CD14-positive monocyte (primary cell): ENCODE data around the gene PKNOX2. TPM values are rescaled to one million over a fixed set of nuclear protein-coding genes. Genes with fewer than 3 reads are reported as not detected.

Experiments used
- DNase-seq, 3 donors: peaks; one replicate each; pipeline ENCODE4 v3.0.0-alpha.2; 2011 to 2022
- H2AFZ ChIP-seq: 2 replicates; pipeline ENCODE4 v1.6.0; 2012; ENCODE audit warnings: mild to moderate bottlenecking, low read depth, low read length, inconsistent platforms; ENCODE audit not compliant: insufficient read depth, poor library complexity, severe bottlenecking
- H3K27ac ChIP-seq, 2 donors: 1 replicate in 1 of 2; 2 replicates in 1 of 2; pipeline ENCODE4 v1.5.1; 2012 to 2013; ENCODE audit warnings: low read length in 2 of 2, control low read depth in 1 of 2, inconsistent platforms in 1 of 2, low read depth in 1 of 2, mild to moderate bottlenecking in 1 of 2
- H3K27me3 ChIP-seq, 2 donors: one replicate each; pipeline versions ENCODE4 v1.6.0 to v1.6.1; 2011 to 2013; ENCODE audit warnings: low read length in 2 of 2; ENCODE audit not compliant: control insufficient read depth in 2 of 2, insufficient read depth in 2 of 2
- H3K36me3 ChIP-seq, 2 donors: replicated peaks in 1 of 2; 1 replicate in 1 of 2; 2 replicates in 1 of 2; pipeline versions ENCODE4 v1.5.1 to v1.6.1; 2012 to 2013; ENCODE audit warnings: low read length in 2 of 2, control low read depth in 1 of 2, inconsistent platforms in 1 of 2, mild to moderate bottlenecking in 1 of 2; ENCODE audit not compliant: insufficient read depth in 2 of 2, control insufficient read depth in 1 of 2
- H3K4me1 ChIP-seq, 2 donors: 1 replicate in 1 of 2; 2 replicates in 1 of 2; pipeline versions ENCODE4 v1.5.1 to v1.6.1; 2012 to 2013; ENCODE audit warnings: low read length in 2 of 2, control low read depth in 1 of 2, inconsistent platforms in 1 of 2, mild to moderate bottlenecking in 1 of 2, moderate library complexity in 1 of 2; ENCODE audit not compliant: insufficient read depth in 2 of 2, control insufficient read depth in 1 of 2
- H3K4me2 ChIP-seq: replicated peaks from 2 replicates; pipeline ENCODE3; 2012; ENCODE audit warnings: low read length, moderate library complexity, mild to moderate bottlenecking; ENCODE audit not compliant: poor library complexity, severe bottlenecking; ENCODE audit errors: extremely low read depth
- H3K4me3 ChIP-seq, 3 experiments: fragments of 200-600 bp in 1 of 3; sonication (generic) in 1 of 3; replicated peaks in 1 of 3; 1 replicate in 2 of 3; 2 replicates in 1 of 3; pipeline ENCODE4 v1.5.1; 2011 to 2013; ENCODE audit warnings: low read length in 3 of 3, mild to moderate bottlenecking in 3 of 3, control low read depth in 2 of 3, low read depth in 2 of 3, inconsistent platforms in 1 of 3, moderate library complexity in 1 of 3
- H3K79me2 ChIP-seq: 2 replicates; pipeline ENCODE4 v1.6.0; 2012; ENCODE audit warnings: mild to moderate bottlenecking, control low read depth, inconsistent platforms, low read length, moderate library complexity; ENCODE audit not compliant: insufficient read depth
- H3K9ac ChIP-seq: 2 replicates; pipeline ENCODE4 v1.6.0; 2017; ENCODE audit warnings: low read length, mild to moderate bottlenecking; ENCODE audit not compliant: insufficient read depth, poor library complexity, severe bottlenecking
- H3K9me3 ChIP-seq, 2 donors: replicated peaks in 1 of 2; 1 replicate in 1 of 2; 2 replicates in 1 of 2; pipeline versions ENCODE4 v1.5.1 to v1.6.1; 2012 to 2013; ENCODE audit warnings: low read length in 2 of 2, control low read depth in 1 of 2; ENCODE audit not compliant: control insufficient read depth in 1 of 2, insufficient read depth in 1 of 2
- H4K20me1 ChIP-seq: 2 replicates; pipeline ENCODE4 v1.6.0; 2012; ENCODE audit warnings: mild to moderate bottlenecking, low read length, control low read depth, moderate library complexity; ENCODE audit not compliant: insufficient read depth
- H3K27ac Mint-ChIP-seq, 7 donors: one replicate each; pipeline ENCODE4 v1.8.0; 2020; ENCODE audit warnings: mild to moderate bottlenecking in 7 of 7, mixed read lengths in 7 of 7, moderate library complexity in 6 of 7, inconsistent platforms in 2 of 7
- H3K27me3 Mint-ChIP-seq, 3 donors: one replicate each; pipeline ENCODE4 v1.8.0; 2021 to 2022; ENCODE audit warnings: low read depth in 3 of 3, mild to moderate bottlenecking in 3 of 3, mixed read lengths in 3 of 3, moderate library complexity in 3 of 3, inconsistent platforms in 1 of 3
- H3K36me3 Mint-ChIP-seq, 2 donors: one replicate each; pipeline ENCODE4 v1.8.0; 2020; ENCODE audit warnings: mixed read lengths in 2 of 2, inconsistent platforms in 1 of 2, mild to moderate bottlenecking in 1 of 2
- H3K4me1 Mint-ChIP-seq: one replicate; pipeline ENCODE4 v1.8.0; 2020; ENCODE audit warnings: mild to moderate bottlenecking, mixed read lengths
- H3K4me3 Mint-ChIP-seq, 2 donors: one replicate each; pipeline ENCODE4 v1.8.0; 2020; ENCODE audit warnings: mild to moderate bottlenecking in 2 of 2, mixed read lengths in 2 of 2, moderate library complexity in 1 of 2
- H3K9me3 Mint-ChIP-seq, 7 donors: one replicate each; pipeline ENCODE4 v1.8.0; 2020 to 2022; ENCODE audit warnings: mixed read lengths in 7 of 7, mild to moderate bottlenecking in 6 of 7, moderate library complexity in 6 of 7, inconsistent platforms in 2 of 7
- WGBS: methylation state at CpG from one replicate; pipeline ENCODE4 v1.1.5; 2013; ENCODE audit warnings: missing lambda C conversion rate; ENCODE audit not compliant: insufficient coverage; 5-methylcytosine and 5-hydroxymethylcytosine counted together
- intact Hi-C, 2 donors: fragments of 100-400 bp; cut with micrococcal nuclease; formaldehyde crosslinking; loops; one replicate each; pipeline versions ENCODE4 v1.15.0 to v1.15.1; 2023
- polyA plus RNA-seq, 3 donors: library from polyadenylated mRNA; depleted of rRNA in 1 of 3; unstranded in 2 of 3; stranded (reverse) in 1 of 3; fragments of 300-500 nt in 2 of 3; fragments of >200 nt in 1 of 3; fragmentation: Illumina TruSeq in 2 of 3; gene quantifications; 1 replicate in 2 of 3; 2 replicates in 1 of 3; pipeline ENCODE4 v1.2.3, GENCODE V29; 2012 to 2021
- TF ChIP-seq, protein P1 (sequence below): fragments of 200-600 bp; IDR thresholded peaks from one replicate; pipeline ENCODE4 v1.8.0; 2022; ENCODE audit warnings: antibody characterized with exemption, mild to moderate bottlenecking

The PKNOX2 gene
- polyA plus RNA-seq, 3 donors, result not detected

DNA sequence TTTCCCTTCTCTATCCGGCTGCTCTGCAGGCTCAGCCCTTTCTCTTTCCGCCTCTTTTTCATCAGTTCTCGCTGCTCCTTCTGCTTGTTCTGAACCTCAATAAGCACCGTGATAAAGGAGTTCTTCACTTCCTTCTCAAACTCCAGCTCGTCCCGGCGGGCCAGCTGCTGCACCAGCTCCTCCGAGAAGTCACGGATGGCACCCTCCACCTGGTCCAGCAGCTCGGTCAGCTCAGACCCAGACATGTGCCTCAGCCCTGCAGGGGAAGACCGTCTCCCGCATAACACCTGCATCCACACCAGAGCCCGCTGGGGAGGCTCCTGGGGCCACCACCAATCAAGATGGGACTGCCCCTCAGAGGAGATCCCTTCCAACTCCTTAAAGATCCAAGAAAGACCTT is 291.3 kb downstream of the PKNOX2 start:
- H3K9ac ChIP-seq, result no peak overlapping the region
- no peaks in the 10 kb centered on the region for H3K79me2 ChIP-seq
- no peak overlapping the region for H3K4me3 Mint-ChIP-seq
- DNase-seq, result no peak
- 89% methylated on average over 13 of the region's 13 CpGs for WGBS
- intact Hi-C loops, result no loop called here
- H3K27ac ChIP-seq, result no peak overlapping the region
- peaks cover 13% of the 10 kb centered on the region for H3K4me1 Mint-ChIP-seq
- H3K4me2 ChIP-seq, result no peak overlapping the region
- H3K36me3 ChIP-seq, result no peaks in the 10 kb centered on the region
- H3K27ac Mint-ChIP-seq, result no peak overlapping the region
- peaks cover 0 to 5% of the 10 kb centered on the region in 2 donors for H3K4me1 ChIP-seq
- no peaks in the 10 kb centered on the region for H3K9me3 Mint-ChIP-seq
- no peaks in the 10 kb centered on the region for H4K20me1 ChIP-seq
- H3K27me3 ChIP-seq, result no peaks in the 10 kb centered on the region
- H3K36me3 Mint-ChIP-seq, result no peaks in the 10 kb centered on the region
- H2AFZ ChIP-seq, result no peak overlapping the region
- peaks cover 3 to 5% (median 3%) of the 10 kb centered on the region in 3 donors for H3K27me3 Mint-ChIP-seq
- TF ChIP-seq, protein P1, sequence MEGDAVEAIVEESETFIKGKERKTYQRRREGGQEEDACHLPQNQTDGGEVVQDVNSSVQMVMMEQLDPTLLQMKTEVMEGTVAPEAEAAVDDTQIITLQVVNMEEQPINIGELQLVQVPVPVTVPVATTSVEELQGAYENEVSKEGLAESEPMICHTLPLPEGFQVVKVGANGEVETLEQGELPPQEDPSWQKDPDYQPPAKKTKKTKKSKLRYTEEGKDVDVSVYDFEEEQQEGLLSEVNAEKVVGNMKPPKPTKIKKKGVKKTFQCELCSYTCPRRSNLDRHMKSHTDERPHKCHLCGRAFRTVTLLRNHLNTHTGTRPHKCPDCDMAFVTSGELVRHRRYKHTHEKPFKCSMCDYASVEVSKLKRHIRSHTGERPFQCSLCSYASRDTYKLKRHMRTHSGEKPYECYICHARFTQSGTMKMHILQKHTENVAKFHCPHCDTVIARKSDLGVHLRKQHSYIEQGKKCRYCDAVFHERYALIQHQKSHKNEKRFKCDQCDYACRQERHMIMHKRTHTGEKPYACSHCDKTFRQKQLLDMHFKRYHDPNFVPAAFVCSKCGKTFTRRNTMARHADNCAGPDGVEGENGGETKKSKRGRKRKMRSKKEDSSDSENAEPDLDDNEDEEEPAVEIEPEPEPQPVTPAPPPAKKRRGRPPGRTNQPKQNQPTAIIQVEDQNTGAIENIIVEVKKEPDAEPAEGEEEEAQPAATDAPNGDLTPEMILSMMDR, result no peak
- no peaks in the 10 kb centered on the region for H3K9me3 ChIP-seq
- H3K4me3 ChIP-seq, result no peak overlapping the region

DNA sequence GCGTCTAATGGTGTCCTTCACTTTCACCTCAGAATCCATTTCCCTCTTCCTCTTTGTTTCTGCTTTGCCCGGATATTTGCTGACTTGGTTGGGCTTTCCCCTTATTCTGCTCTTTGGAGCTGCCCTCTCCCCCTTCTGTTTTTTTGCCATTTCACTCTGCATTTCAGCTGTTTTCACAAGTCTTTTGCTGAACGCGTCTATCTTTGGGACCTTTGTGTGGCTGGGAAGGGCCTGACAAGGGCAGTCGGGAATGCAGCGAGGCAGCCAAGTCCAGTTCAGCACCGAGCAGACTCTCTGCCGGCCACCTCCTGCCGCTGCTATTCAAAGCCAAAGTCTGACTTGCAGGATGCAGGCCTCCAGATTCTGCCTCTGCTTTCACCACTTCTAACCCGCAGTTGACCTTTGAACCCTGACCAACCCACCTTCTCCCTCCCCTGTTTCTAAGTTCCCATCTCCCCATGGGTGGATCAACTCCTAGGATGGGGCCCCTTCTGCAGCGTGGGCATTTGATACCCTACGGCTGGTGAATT is 293.3 kb downstream of the PKNOX2 start:
- Histone ChIP-seq H2AFZ (no peak overlapping the region), H4K20me1 (no peaks in the 10 kb centered on the region), H3K9me3 (no peaks in the 10 kb centered on the region), H3K79me2 (no peaks in the 10 kb centered on the region), H3K4me1 (no peaks in the 10 kb centered on the region), H3K36me3 (no peaks in the 10 kb centered on the region), H3K27me3 (no peaks in the 10 kb centered on the region), H3K27ac (no peak overlapping the region), H3K4me3 (no peak overlapping the region), H3K9ac (no peak overlapping the region), H3K4me2 (no peak overlapping the region)
- Mint-ChIP-seq H3K4me1 (peaks cover 8% of the 10 kb centered on the region), H3K9me3 (no peaks in the 10 kb centered on the region), H3K27ac (no peak overlapping the region), H3K4me3 (no peak overlapping the region), H3K36me3 (no peaks in the 10 kb centered on the region), H3K27me3 (peaks cover 0 to 7% (median 3%) of the 10 kb centered on the region in 3 donors)
- DNase-seq, result no peak
- WGBS, result 95% methylated on average over 9 of the region's 12 CpGs
- intact Hi-C loops, result no loop called here
- TF ChIP-seq, protein P1, result no peak
